ENCODE data around the gene TMEM39A. TPM values are rescaled to one million over a fixed set of nuclear protein-coding genes. Genes with fewer than 3 reads are reported as not detected.

TMEM39A gene
- total and polyA plus RNA-seq, 2 donors (not counting 1 experiment from before 2014, with no cell fraction given): 48.0 to 59.0 TPM

GRCh38 chr3:119508172-119508845 lies 44.9 kb upstream of the TMEM39A start:
- Histone ChIP-seq H3K36me3 (ENCODE audit: control insufficient read depth, insufficient read depth, low read length) (peaks cover 3% of the 10 kb centered on the region), H2AFZ (ENCODE audit: low read length) (no peak overlapping the region), H3K9me3 (ENCODE audit: control insufficient read depth, insufficient read depth, low read depth, low read length) (no peaks in the 10 kb centered on the region), H3K27me3 (ENCODE audit: control insufficient read depth, insufficient read depth, low read length) (no peaks in the 10 kb centered on the region), H3K27ac (ENCODE audit: insufficient read depth, low read length) (no peak overlapping the region), H3K4me3 (replicated peaks in 1 of 4; ENCODE audit: control extremely low read depth in 1 of 4, insufficient read depth in 1 of 4, low read depth in 3 of 4, low read length in 4 of 4) (no peak overlapping the region), H3K4me2 (ENCODE audit: extremely low read depth, insufficient read depth, low read length) (no peak overlapping the region), H3K4me1 (ENCODE audit: control insufficient read depth, extremely low read depth, insufficient read depth, low read length) (no peaks in the 10 kb centered on the region), H3K9ac (ENCODE audit: insufficient read depth, low read length) (no peak overlapping the region), H4K20me1 (ENCODE audit: control insufficient read depth, extremely low read depth, insufficient read depth, low read length) (no peaks in the 10 kb centered on the region), H3K79me2 (ENCODE audit: control insufficient read depth, insufficient read depth, low read length) (no peaks in the 10 kb centered on the region)
- no peak for TF ChIP-seq EZH2 (IDR thresholded peaks at IDR 0.05; ENCODE audit: low read length, missing control alignments)
- TF ChIP-seq, protein P1, sequence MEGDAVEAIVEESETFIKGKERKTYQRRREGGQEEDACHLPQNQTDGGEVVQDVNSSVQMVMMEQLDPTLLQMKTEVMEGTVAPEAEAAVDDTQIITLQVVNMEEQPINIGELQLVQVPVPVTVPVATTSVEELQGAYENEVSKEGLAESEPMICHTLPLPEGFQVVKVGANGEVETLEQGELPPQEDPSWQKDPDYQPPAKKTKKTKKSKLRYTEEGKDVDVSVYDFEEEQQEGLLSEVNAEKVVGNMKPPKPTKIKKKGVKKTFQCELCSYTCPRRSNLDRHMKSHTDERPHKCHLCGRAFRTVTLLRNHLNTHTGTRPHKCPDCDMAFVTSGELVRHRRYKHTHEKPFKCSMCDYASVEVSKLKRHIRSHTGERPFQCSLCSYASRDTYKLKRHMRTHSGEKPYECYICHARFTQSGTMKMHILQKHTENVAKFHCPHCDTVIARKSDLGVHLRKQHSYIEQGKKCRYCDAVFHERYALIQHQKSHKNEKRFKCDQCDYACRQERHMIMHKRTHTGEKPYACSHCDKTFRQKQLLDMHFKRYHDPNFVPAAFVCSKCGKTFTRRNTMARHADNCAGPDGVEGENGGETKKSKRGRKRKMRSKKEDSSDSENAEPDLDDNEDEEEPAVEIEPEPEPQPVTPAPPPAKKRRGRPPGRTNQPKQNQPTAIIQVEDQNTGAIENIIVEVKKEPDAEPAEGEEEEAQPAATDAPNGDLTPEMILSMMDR (conservative IDR thresholded peaks at IDR 0.05 in 1 of 2, IDR thresholded peaks at IDR 0.05 in 1 of 2; ENCODE audit: low read depth in 1 of 2, low read length in 2 of 2): no peak
- DNase-seq (ENCODE audit: low read depth in 2 of 2): no peak

- no peak overlapping the region for H2AFZ ChIP-seq (ENCODE audit: low read length)
- H3K4me3 ChIP-seq (replicated peaks in 1 of 4; ENCODE audit: control extremely low read depth in 1 of 4, insufficient read depth in 1 of 4, low read depth in 3 of 4, low read length in 4 of 4): no peak overlapping the region
- peaks cover 3% of the 10 kb centered on the region for H3K36me3 ChIP-seq (ENCODE audit: control insufficient read depth, insufficient read depth, low read length)
- no peaks in the 10 kb centered on the region for H3K79me2 ChIP-seq (ENCODE audit: control insufficient read depth, insufficient read depth, low read length)
- no peaks in the 10 kb centered on the region for H3K4me1 ChIP-seq (ENCODE audit: control insufficient read depth, extremely low read depth, insufficient read depth, low read length)
- H3K27ac ChIP-seq (ENCODE audit: insufficient read depth, low read length): no peak overlapping the region
- H3K9ac ChIP-seq (ENCODE audit: insufficient read depth, low read length): no peak overlapping the region
- no peaks in the 10 kb centered on the region for H3K27me3 ChIP-seq (ENCODE audit: control insufficient read depth, insufficient read depth, low read length)
- H4K20me1 ChIP-seq (ENCODE audit: control insufficient read depth, extremely low read depth, insufficient read depth, low read length): no peaks in the 10 kb centered on the region
- H3K4me2 ChIP-seq (ENCODE audit: extremely low read depth, insufficient read depth, low read length): no peak overlapping the region
- no peak for TF ChIP-seq EZH2 (IDR thresholded peaks at IDR 0.05; ENCODE audit: low read length, missing control alignments)
- TF ChIP-seq, protein P1 (conservative IDR thresholded peaks at IDR 0.05 in 1 of 2, IDR thresholded peaks at IDR 0.05 in 1 of 2; ENCODE audit: low read depth in 1 of 2, low read length in 2 of 2): no peak
- no peak for DNase-seq (ENCODE audit: low read depth in 2 of 2)
- no peaks in the 10 kb centered on the region for H3K9me3 ChIP-seq (ENCODE audit: control insufficient read depth, insufficient read depth, low read depth, low read length)
Measured at GRCh38 chr3:119507404-119507803, 44.0 kb upstream of the TMEM39A start.

DNA sequence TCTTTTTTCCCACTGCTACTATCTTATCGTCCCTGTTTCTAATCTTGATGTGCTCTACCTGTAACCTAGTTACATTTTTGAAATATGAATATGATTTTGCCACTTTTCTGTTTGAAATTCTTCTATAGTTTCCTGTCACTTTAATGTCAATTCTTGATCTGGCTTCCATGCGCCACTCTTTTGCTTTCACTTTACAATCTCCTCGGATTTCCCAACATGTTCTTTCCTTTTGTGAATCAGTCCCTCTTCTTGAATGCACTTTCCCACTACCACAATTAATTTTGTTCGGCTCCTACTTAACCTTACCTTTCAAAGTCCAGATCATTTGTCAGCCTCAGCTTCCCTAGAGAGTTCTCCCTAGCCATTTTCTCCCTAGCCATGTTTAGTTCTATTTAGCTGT lies 43.2 kb upstream of the TMEM39A start:
- H3K36me3 ChIP-seq (ENCODE audit: control insufficient read depth, insufficient read depth, low read length): peaks cover 3% of the 10 kb centered on the region
- no peak for DNase-seq (ENCODE audit: low read depth in 2 of 2)
- TF ChIP-seq EZH2 (IDR thresholded peaks at IDR 0.05; ENCODE audit: low read length, missing control alignments): no peak
- TF ChIP-seq, protein P1 (conservative IDR thresholded peaks at IDR 0.05 in 1 of 2, IDR thresholded peaks at IDR 0.05 in 1 of 2; ENCODE audit: low read depth in 1 of 2, low read length in 2 of 2): no peak
- no peak overlapping the region for H3K27ac ChIP-seq (ENCODE audit: insufficient read depth, low read length)
- H2AFZ ChIP-seq (ENCODE audit: low read length): no peak overlapping the region
- H3K4me3 ChIP-seq (replicated peaks in 1 of 4; ENCODE audit: control extremely low read depth in 1 of 4, insufficient read depth in 1 of 4, low read depth in 3 of 4, low read length in 4 of 4): no peak overlapping the region
- H3K27me3 ChIP-seq (ENCODE audit: control insufficient read depth, insufficient read depth, low read length): no peaks in the 10 kb centered on the region
- no peaks in the 10 kb centered on the region for H3K4me1 ChIP-seq (ENCODE audit: control insufficient read depth, extremely low read depth, insufficient read depth, low read length)
- H3K9ac ChIP-seq (ENCODE audit: insufficient read depth, low read length): no peak overlapping the region
- no peaks in the 10 kb centered on the region for H3K79me2 ChIP-seq (ENCODE audit: control insufficient read depth, insufficient read depth, low read length)
- H4K20me1 ChIP-seq (ENCODE audit: control insufficient read depth, extremely low read depth, insufficient read depth, low read length): no peaks in the 10 kb centered on the region
- H3K4me2 ChIP-seq (ENCODE audit: extremely low read depth, insufficient read depth, low read length): no peak overlapping the region
- no peaks in the 10 kb centered on the region for H3K9me3 ChIP-seq (ENCODE audit: control insufficient read depth, insufficient read depth, low read depth, low read length)
